Fibroblast of mammary gland (primary cell): ENCODE data around the gene SPATA16.

Experiments used
- DNase-seq: peaks from one replicate; pipeline ENCODE4 v3.0.0-alpha.2; 2010; ENCODE audit warnings: low read depth
- H3K4me3 ChIP-seq: 2 replicates; pipeline ENCODE4 v1.5.1; 2011; ENCODE audit warnings: low read depth, mild to moderate bottlenecking, low read length, moderate library complexity; ENCODE audit not compliant: control insufficient read depth
- CTCF ChIP-seq: conservative IDR thresholded peaks from 2 replicates; pipeline ENCODE4 v1.5.1; 2011; ENCODE audit warnings: low read depth, low read length, inconsistent platforms; ENCODE audit not compliant: control insufficient read depth, insufficient read depth

The SPATA16 gene

GRCh38 chr3:172855037-172855436 lies 286.0 kb downstream of the SPATA16 start:
- no peak overlapping the region for H3K4me3 ChIP-seq
- no peak for TF ChIP-seq CTCF
- no peak for DNase-seq

- TF ChIP-seq CTCF: no peak
- H3K4me3 ChIP-seq: no peak overlapping the region
- no peak for DNase-seq
These were observed 286.9 kb downstream of the SPATA16 start for GRCh38 chr3:172853921-172854666.

GRCh38 chr3:172853005-172853404 lies 288.0 kb downstream of the SPATA16 start:
- DNase-seq: no peak
- H3K4me3 ChIP-seq: no peak overlapping the region
- TF ChIP-seq CTCF: no peak

- peak; percentile 93 for DNase-seq
- no peak for TF ChIP-seq CTCF
- H3K4me3 ChIP-seq: no peak overlapping the region
These were observed 292.1 kb downstream of the SPATA16 start for GRCh38 chr3:172848910-172849309.

GRCh38 chr3:172847292-172847691 lies 293.7 kb downstream of the SPATA16 start:
- DNase-seq: no peak
- TF ChIP-seq CTCF: no peak
- H3K4me3 ChIP-seq: no peak overlapping the region

- no peak overlapping the region for H3K4me3 ChIP-seq
- no peak for TF ChIP-seq CTCF
- DNase-seq: peak; percentile 27
These were observed 294.3 kb downstream of the SPATA16 start for GRCh38 chr3:172846706-172847105.
